Measurements from ENCODE around the gene NKIRAS1.
A peak's percentile ranks its signal among the peaks of the same experiment; 100 is the strongest.
"Not testable (repeated sequence)": the region's sequence is repeated elsewhere in the genome, so short reads cannot be mapped to it uniquely, and the experiment has no call there.

NKIRAS1 gene

DNA sequence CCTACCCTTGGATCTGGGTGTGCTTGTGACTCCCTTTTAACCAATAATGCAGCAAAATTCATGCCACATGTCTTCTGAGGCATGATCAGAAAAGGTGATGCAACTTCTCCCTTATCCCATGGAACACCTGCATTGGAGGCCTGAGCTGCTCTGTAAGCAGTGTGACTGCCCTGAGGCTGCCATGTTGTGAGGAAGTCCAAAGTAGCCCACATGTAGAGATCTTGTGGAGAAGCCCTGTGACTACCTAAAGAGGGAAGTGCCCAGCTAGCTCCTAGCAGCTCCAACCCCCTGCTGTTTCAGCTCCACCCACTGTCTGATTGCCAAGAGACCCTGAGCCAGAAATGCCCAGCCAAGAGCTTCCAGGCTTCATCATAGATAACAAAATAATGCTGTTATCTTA, 21.9 kb upstream of the NKIRAS1 start:
- no peak for DNase-seq

DNA sequence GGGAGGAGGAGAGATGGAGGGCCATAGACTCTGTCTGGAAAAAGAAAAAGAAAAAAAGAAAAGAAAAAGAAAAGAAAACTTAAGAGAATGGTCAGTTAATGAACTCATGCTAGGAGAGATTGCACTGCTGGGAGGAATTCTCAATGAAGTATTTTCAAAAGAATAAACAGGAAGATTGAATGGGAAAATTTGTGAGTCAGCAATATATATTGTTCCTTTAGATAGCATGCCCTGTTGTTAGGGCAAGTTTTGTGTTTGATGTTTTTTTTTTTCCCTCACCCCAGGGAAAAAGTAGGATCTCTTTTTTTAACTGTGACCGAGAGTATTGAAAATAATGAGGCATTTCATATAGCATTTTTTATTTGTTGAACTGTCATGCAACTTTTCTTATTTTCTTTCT, 20.5 kb upstream of the NKIRAS1 start:
- DNase-seq: no peak

DNA sequence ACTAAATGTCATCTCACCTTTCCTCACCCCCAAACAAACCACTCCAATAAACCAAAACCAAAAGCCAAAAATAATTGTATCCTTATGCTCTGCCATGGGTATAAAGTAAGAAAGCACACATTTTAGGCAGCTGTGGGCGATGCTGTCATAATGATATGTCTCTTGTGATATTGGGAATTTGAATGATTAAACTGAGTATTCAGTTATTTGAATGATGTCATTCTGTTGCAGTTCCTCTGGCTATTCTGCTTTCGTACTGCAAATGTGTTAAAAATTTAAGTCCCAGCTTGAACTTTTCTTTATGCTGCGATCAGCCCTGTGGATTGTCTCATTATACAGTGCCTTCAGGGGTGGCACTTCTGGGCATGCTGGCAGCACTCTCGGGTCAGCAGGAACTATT, 17.5 kb upstream of the NKIRAS1 start:
- DNase-seq: no peak

DNA sequence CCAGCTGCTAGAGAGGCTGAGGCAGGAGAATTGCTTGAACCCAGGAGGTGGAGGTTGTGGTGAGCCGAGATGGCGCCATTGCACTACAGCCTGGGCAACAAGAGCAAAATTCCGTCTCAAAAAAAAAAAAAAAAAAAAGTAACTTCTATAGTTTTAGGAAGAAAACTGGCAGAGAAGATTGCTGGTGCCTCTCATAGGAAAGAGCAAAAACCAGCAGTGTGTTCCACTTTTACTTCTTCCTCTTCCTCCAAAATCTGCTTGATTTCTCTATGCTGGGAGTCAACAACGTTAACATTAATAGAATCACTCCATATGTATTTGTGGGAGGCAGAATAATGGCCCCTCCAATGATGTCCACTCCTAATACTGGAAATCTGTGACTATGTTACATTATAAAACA, 15.8 kb upstream of the NKIRAS1 start:
- DNase-seq: no peak

DNA sequence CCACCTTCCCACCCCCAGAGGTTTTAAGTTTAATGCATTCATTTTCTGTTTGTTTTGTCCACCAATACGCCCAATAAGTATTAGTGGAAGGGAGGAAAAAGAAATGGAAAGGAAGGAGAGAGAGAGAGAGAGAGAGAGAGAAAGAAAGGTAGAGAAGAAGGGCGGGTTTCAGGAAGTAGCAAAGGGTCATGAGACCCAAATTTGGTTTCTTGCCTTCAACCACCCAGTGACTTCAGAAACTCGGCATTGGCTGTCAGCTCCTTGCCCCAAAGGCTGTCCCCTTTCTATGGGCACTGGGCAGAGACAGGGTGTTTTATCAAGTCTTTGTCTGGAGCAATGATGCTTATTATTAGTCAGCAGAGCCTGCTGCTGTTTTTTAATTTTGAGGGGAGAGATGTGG, 14.8 kb upstream of the NKIRAS1 start:
- DNase-seq: no peak

DNA sequence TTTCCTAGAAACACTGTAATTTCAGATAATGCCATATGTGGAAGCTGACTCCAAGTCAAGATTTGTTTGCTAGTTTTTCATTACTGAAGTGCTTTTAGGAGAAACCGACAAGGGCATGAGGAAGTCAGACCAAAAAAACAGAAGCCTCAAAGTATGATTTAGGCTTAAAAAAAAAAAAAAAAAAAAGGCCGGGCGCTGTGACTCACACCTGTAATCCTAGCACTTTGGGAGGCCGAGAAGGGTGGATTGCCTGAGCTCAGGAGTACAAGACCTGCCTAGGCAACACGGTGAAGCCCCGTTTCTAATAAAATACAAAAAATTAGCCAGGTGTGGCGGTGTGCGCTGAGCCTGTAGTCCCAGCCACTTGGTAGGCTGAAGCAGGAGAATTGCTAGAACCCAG, 11.7 kb upstream of the NKIRAS1 start:
- DNase-seq: no peak

DNA sequence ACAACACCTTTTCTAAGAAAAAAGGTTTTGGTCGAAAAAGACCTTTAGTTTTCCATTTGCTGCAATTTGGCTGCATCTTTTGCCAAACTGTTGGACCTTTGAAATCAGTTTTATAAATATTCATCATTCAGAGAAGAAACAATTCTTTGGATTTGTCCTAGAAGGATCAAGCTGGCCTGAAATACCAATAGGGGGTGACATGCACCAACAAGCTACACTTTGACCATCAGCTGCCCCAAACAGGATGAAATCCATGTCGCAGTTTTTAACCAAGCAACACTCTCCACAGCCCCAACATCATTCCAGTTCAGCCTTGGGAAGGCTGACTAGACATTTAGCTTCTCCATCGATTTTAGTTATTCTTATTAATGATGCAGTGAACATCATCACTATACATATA, 9.9 kb upstream of the NKIRAS1 start:
- DNase-seq: peak; percentile 6 to 64

DNA sequence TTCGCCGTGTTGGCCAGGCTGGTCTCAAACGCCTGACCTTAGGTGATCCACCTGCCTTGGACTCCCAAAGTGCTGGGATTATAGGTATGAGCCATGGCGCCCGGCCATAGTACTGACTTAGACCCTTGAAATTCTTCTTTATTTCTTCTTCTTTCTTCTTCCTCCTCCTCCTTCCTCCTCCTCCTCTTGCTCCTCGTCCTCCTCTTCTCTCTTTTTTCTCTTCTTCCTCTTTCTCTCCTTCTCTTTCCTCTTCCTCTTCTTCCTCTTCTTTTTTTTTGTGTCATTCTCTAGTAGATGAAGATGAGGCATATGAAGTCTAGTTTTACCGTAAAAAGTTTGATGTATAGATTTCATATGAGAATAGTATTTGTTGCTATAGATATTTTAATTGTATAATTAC, 9.5 kb upstream of the NKIRAS1 start:
- DNase-seq: no peak

DNA sequence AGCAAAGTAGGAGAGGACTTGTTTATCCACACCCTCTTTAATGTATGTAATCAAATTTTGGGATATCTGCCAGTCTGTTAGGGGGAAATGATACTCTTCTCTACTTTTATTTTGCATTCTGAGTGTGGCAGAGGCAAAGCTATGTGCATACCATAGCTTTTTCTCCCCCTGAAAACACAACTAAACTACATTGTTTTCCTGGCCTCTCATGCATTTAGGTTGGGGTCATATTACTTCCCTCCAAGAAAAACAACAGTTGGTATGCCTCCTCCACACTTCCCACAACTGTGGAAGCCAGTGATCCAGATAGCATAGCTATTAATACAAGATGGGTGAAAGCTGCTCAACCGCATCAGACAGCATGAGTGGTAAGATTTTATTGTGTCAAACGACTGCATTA, 7.0 kb upstream of the NKIRAS1 start:
- no peak for DNase-seq

DNA sequence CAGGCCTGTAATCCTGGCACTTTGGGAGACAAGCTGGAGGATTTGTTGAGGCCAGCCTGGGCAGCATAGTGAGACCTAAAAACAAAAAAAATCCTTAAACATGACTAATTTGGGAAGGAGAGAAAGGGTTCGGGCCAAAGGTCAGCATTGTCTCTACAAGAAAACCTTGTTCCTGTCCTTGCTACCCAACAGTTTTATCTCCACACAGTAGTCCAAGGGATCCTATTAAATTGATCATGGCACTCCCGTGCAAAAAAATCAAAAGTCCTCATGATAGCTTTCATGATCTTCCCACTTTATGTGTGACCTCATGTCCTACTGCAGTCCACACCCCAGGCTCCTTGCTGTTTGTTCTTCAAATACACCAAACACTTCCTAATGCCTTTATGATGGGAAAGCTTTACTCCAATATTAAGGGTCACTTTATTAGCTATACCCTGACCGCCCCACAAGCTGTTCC, 4.3 kb upstream of the NKIRAS1 start:
- no peak for DNase-seq

DNA sequence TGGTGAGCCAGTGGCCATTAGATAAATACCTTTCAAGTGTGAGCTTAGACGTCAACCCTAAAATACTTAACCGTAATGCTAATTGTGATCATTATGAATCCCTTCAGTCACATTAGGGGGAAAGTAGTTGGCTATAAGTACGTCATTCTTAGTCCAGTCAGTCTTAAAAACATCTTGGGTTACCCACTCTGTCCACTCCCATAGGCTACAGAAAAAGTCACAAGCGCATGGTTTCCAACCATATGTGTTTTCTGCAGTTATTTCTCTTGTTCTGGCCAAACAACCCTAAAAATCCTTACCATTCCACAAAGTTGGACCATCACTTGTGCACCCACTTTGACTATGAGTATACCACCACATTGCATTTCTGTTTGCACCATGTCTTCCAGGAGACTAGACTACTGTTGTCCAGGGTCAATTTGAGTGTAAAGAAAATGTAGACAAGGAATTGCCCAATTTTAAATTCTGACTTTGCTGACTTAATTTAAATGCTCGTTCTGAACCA, 3.4 kb upstream of the NKIRAS1 start:
- DNase-seq: no peak

DNA sequence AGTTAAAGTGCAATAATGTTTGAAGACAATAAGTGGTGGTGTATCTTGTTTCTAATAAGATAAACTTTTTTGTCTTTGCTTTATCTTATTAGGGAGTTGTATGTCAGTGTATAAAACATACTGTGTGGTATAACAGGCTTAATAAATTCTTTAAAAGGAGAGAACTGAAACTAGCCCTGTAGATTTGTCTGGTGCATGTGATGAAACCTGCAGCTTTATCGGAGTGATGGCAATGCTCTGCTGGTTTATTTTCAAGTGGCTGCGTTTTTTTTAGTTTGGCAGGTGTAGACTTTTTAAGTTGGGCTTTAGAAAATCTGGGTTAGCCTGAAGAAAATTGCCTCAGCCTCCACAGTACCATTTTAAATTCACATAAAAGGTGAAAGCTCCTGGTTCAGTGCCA, 2.8 kb upstream of the NKIRAS1 start:
- DNase-seq: no peak

DNA sequence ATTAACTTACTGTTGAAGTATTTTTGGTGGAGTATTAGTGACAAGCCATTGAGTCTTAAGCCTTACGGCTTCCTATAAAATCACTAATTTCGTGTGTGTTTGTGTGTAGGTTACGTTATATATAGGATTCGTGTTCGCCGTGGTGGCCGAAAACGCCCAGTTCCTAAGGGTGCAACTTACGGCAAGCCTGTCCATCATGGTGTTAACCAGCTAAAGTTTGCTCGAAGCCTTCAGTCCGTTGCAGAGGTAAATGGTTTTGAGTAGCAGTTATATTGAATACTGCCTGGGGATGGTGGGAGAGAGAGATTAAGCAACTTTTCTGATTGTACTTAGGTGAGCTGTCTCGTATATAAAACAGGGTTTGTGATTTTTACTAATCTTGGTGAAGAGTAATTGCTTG, 1.5 kb upstream of the NKIRAS1 start:
- not testable (repeated sequence) for DNase-seq

DNA sequence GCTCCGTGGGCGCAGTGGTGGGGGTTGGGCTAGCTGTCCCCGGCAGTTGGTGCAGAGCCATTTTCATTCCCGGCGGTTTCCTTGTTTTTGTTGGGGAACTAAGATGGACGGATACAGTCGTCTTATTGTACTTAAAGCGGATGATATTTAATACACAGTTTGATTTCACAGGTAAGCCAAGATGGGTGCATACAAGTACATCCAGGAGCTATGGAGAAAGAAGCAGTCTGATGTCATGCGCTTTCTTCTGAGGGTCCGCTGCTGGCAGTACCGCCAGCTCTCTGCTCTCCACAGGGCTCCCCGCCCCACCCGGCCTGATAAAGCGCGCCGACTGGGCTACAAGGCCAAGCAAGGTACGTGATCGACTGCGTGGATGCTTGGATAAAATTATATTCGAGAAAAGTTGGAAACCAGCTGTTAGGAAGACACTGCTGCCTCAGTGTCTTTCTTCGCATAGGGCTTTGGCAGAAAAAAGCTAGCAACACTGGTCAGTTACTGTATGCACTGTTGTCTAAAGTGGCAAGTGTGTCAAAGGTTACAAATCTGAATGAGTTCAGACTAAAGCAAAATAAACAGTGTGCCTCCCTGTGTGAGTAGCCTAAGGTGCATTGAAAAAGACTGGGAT, 1.0 kb upstream of the NKIRAS1 start:
- DNase-seq: peak in 1 of 2 donors; percentile 45

DNA sequence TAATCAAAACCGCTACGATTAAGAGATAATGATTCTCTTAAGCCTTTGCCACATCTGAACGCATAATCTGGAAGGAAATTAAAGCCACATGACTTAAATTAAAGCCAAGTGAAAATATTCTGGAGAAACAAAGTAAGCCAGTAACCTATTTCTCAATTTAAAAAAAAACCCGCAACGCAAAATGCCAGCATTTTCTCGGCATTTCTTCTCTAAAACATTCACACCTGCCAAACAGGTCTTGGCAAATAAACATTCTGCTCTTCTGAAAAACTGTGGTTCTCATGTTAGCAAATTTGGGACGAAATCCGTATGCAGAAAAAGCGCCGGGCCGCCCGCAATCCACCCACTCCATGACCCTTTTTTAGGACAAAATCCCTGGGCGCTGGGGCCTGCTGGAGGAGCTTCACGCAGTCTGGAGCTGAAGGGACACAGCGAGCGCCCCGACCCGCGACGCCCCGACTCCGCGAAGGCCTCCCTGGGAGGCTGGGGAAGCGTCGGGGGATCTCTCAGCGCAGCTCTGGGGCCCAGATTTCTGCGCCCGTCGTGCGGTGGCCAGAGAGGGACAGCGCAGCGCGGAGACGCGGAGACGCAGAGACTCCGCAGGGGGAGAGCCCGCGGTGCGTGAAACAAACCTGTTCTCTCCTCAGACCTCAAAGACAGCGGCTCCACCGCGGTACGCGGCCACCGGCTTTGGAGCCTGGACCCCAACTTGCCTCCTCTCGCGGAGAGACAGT, 471 bp downstream of the NKIRAS1 start:
- DNase-seq: no peak

DNA sequence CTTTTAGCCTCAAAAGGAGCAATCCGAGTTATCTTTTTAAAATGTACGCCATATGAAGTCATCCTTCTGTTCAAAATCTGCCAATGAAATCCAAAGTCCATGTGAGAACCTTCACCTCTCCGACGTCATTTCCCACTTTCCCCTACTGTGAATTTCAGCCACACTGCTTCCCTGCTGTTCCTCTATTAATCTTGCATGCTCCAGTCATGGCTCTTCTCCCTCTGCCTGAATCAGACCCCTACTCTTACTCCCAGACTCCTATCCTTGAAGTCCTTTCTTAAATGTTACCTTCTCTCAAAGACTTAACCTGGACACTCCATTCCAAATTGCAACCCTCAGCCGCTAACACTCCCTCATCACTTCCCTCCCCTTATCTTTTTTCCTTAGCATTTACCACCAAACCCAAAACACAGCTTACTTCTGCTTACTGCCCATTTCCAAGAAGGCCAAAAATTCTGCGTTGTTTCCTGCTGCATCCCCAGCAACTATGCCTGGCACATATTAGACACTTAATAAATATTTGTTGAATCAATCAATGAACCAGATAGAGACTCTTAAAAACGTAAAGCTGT, 1.2 kb downstream of the NKIRAS1 start:
- peak in 1 of 2 donors; percentile 45 for DNase-seq

DNA sequence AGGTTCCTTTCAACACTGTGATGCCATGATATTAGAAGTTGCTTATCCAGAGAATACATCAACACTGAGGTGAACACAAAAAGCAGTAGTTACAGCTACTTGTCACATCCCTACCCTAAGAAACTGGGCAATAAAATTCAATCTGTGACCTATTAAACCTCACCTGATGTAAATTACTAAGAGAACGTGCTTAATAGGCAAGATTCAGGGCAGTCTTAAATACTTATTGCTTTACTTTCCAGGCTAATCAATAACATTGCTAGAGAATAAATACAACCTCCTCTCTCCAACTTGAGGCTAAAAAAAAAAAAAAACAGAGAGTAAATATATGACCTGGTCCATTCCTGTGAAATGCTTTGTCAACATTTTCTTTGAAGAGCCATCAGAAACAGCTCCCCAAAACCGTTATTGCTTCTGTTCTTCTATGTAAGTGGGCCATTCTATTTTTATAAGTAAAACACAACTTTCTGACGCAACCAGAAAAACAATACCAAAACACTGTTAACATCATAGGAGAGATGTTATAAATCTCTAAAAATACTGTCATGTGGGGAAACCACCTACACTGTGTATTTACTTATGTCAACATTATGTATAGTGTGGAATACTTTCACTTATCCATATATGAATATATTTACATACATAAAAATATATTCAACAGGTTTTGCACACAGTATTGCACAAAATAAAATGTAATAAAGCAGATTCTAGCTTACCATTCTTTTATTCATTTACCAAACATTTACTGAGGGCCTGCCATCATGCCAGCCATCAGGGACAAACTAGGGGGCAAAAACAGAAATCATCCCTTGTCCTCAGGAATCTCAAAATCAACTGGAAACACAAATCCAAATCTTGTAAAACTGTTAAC, 2.7 kb downstream of the NKIRAS1 start:
- DNase-seq: no peak

DNA sequence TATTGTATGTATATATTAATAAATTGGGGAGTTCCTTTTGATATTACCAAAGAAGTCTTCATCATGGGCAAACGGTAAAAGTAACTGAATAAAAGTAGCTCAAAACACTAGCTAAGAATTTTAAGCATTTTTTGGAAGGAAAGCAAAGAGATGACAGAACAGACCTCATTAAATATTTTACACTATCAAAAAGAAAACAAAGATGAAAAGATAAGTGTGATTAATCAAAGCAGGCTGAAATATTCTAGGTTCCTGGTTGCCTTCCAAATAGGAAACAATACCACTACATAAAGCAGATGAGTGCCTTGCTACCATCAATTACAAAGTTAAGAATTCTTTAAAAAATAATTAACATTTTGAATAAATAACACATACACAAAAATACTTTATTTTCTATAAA, 3.6 kb downstream of the NKIRAS1 start:
- DNase-seq: no peak

DNA sequence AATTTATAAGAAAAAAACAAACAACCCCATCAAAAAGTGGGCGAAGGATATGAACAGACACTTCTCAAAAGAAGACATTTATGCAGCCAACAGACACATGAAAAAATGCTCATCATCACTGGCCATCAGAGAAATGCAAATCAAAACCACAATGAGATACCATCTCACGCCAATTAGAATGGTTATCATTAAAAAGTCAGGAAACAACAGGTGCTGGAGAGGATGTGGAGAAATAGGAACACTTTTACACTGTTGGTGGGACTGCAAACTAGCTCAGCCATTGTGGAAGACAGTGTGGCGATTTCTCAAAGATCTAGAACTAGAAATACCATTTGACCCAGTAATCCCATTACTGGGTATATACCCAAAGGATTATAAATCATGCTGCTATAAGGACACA, 4.5 kb downstream of the NKIRAS1 start:
- DNase-seq: not testable (repeated sequence)

DNA sequence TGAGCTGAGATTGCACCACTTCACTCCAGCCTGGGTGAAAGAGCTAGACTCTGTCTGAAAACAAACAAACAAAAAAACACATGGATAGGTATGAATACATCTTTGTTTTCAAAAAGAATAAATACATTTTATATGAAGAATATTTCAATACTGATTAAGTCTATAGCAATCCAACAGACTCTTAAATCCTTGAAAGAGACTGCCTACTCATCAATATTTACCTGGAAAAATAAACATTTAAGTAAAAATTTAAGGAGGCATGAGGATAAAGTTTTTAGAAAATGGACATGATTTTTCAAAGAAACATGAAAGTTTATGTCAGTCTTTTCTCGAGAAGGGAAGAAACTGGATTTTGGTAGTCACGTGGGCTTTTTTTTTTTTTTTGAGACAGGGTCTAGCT, 5.4 kb downstream of the NKIRAS1 start:
- DNase-seq: no peak

DNA sequence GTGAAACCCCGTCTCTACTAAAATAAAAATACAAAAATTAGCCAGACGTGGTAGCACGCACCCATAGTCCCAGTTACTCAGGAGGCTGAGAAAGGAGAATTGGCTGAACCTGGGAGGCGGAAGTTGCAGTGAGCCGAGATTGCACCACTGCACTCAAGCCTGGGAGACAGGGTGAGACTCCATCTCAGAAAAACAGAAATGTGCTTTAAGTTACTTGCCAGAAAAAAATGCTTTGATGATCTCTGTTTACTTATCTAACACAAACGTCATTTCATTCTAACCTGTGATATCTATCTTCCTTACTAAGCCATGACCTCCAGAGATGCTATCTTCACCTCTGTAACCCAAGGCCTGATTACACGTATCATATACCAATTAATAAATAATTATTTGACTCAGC, 7.4 kb downstream of the NKIRAS1 start:
- no peak for DNase-seq

DNA sequence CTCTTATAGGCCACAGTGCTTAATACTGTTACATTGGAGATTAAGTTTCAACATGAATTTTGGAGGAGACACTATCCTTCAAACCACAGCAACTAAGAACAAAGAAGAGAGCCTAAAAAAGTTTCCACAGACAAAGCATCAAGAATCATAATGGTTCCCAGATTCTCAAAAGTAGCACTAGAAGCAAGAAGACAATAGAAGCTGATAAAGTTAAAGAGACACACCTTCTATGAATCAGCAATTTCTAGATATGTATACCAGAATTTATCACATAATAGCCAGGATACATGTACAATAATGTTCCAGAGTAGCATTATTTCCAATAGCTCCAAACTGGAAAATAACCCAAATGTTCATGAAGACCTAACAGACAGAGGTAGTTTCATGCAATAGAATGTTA, 12.2 kb downstream of the NKIRAS1 start:
- no peak for DNase-seq

DNA sequence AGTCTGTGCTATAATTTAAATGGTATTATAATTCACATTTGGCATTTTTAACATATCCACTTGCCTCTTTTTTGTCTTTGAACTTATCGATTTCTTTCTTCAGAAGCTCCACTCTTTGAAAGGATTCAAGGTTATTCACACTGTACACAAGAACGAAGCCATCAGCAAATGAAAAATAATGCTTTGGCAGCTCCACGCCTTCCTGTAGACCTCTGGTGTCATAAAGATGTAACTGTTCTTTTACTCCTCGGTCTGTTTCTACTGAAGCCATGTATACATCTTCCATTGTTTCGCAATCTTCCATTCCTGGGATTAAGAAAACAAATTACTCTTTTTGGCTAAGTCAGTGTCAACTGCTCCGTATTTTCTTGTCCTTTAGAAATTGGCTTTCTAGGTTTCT, 16.0 kb downstream of the NKIRAS1 start:
- DNase-seq: no peak
